H9 (cell line): ENCODE measurements around the gene ADAMTS17. TPM values are rescaled to one million over a fixed set of nuclear protein-coding genes. Genes with fewer than 3 reads are reported as not detected.

Experiments used
- DNase-seq: peaks from one replicate; pipeline ENCODE4 v3.0.0-alpha.2; 2017
- H2AFZ ChIP-seq: one replicate; pipeline ENCODE4 v1.6.1; 2013; ENCODE audit warnings: mild to moderate bottlenecking, low read length, control low read depth, moderate library complexity
- H2AK5ac ChIP-seq: 2 replicates; pipeline ENCODE4 v1.6.1; 2013; ENCODE audit warnings: low read length, control low read depth, mixed read lengths; ENCODE audit not compliant: insufficient read length
- H2BK120ac ChIP-seq: one replicate; pipeline ENCODE4 v1.6.1; 2013; ENCODE audit warnings: low read depth, mild to moderate bottlenecking, low read length, control low read depth, inconsistent platforms; ENCODE audit not compliant: poor library complexity, severe bottlenecking
- H2BK12ac ChIP-seq: 2 replicates; pipeline ENCODE4 v1.6.1; 2013; ENCODE audit warnings: low read length, control low read depth, mixed read lengths, low read depth; ENCODE audit not compliant: insufficient read length
- H2BK15ac ChIP-seq: 2 replicates; pipeline ENCODE4 v1.6.1; 2013; ENCODE audit warnings: low read depth, low read length, control low read depth
- H2BK20ac ChIP-seq: one replicate; pipeline ENCODE4 v1.6.1; 2013; ENCODE audit warnings: low read depth, mild to moderate bottlenecking, low read length, control low read depth, inconsistent platforms; ENCODE audit not compliant: poor library complexity, severe bottlenecking
- H2BK5ac ChIP-seq: 2 replicates; pipeline ENCODE4 v1.6.1; 2013; ENCODE audit warnings: low read length, control low read depth, mixed read lengths; ENCODE audit not compliant: insufficient read length
- H3K14ac ChIP-seq: 2 replicates; pipeline ENCODE4 v1.6.1; 2013; ENCODE audit warnings: low read length, control low read depth; ENCODE audit not compliant: insufficient read depth
- H3K18ac ChIP-seq: 2 replicates; pipeline ENCODE4 v1.6.1; 2013; ENCODE audit warnings: low read depth, mild to moderate bottlenecking, mixed read lengths, low read length, control low read depth; ENCODE audit not compliant: insufficient read length
- H3K23ac ChIP-seq: 2 replicates; pipeline ENCODE4 v1.6.1; 2013; ENCODE audit warnings: low read length, control low read depth, mixed read lengths, low read depth; ENCODE audit not compliant: insufficient read length
- H3K23me2 ChIP-seq: 2 replicates; pipeline ENCODE4 v1.6.1; 2013; ENCODE audit warnings: low read depth, mild to moderate bottlenecking, mixed read lengths, low read length, control low read depth; ENCODE audit not compliant: insufficient read length, poor library complexity, severe bottlenecking
- H3K27ac ChIP-seq: 2 replicates; pipeline ENCODE4 v1.5.1; 2013; ENCODE audit warnings: low read length, control low read depth, mixed read lengths, low read depth; ENCODE audit not compliant: insufficient read length
- H3K27me3 ChIP-seq: 2 replicates; pipeline ENCODE4 v1.6.1; 2013; ENCODE audit warnings: low read length, control low read depth, inconsistent platforms; ENCODE audit not compliant: insufficient read depth
- H3K4ac ChIP-seq: 2 replicates; pipeline ENCODE4 v1.6.1; 2013; ENCODE audit warnings: low read depth, mild to moderate bottlenecking, control low read depth, inconsistent platforms, low read length, moderate library complexity
- H3K4me1 ChIP-seq: 2 replicates; pipeline ENCODE4 v1.6.1; 2013; ENCODE audit warnings: low read length, control low read depth, inconsistent platforms; ENCODE audit not compliant: insufficient read depth
- H3K4me2 ChIP-seq: 2 replicates; pipeline ENCODE4 v1.6.1; 2013; ENCODE audit warnings: low read length, control low read depth, mixed read lengths; ENCODE audit not compliant: insufficient read length, insufficient read depth
- H3K56ac ChIP-seq: 2 replicates; pipeline ENCODE4 v1.6.1; 2013; ENCODE audit warnings: low read depth, mild to moderate bottlenecking, mixed read lengths, low read length, control low read depth; ENCODE audit not compliant: insufficient read length
- H3K79me1 ChIP-seq: 2 replicates; pipeline ENCODE4 v1.6.1; 2013; ENCODE audit warnings: low read depth, mild to moderate bottlenecking, moderate library complexity, low read length, control low read depth, inconsistent platforms; ENCODE audit not compliant: insufficient read depth, poor library complexity, severe bottlenecking
- H3K79me2 ChIP-seq: 2 replicates; pipeline ENCODE4 v1.6.1; 2013; ENCODE audit warnings: low read length, control low read depth, inconsistent platforms; ENCODE audit not compliant: insufficient read depth
- H3K9ac ChIP-seq: 2 replicates; pipeline ENCODE4 v1.6.1; 2013; ENCODE audit warnings: low read length, control low read depth, mixed read lengths; ENCODE audit not compliant: insufficient read length; ENCODE audit errors: extremely low read depth
- H3K9me3 ChIP-seq: one replicate; pipeline ENCODE4 v1.6.1; 2013; ENCODE audit warnings: low read depth, low read length, inconsistent platforms; ENCODE audit not compliant: control insufficient read depth
- H3T11ph ChIP-seq: one replicate; pipeline ENCODE4 v1.6.1; 2013; ENCODE audit warnings: mild to moderate bottlenecking, low read length, control low read depth, inconsistent platforms
- H4K20me1 ChIP-seq: one replicate; pipeline ENCODE4 v1.6.1; 2013; ENCODE audit not compliant: control insufficient read depth, insufficient read length, insufficient read depth
- H4K5ac ChIP-seq: 2 replicates; pipeline ENCODE4 v1.6.1; 2013; ENCODE audit warnings: low read depth, mild to moderate bottlenecking, mixed read lengths, low read length, control low read depth; ENCODE audit not compliant: insufficient read length
- H4K8ac ChIP-seq: replicated peaks from 2 replicates; pipeline ENCODE4 v1.6.1; 2013; ENCODE audit warnings: low read length, control low read depth, mixed read lengths, low read depth; ENCODE audit not compliant: insufficient read length
- H4K91ac ChIP-seq: 2 replicates; pipeline ENCODE4 v1.6.1; 2013; ENCODE audit warnings: low read depth, mild to moderate bottlenecking, moderate library complexity, mixed read lengths, low read length, control low read depth; ENCODE audit not compliant: insufficient read length
- H3K27ac Mint-ChIP-seq, 3 experiments: 2 replicates in 2 of 3; 3 replicates in 1 of 3; pipeline ENCODE4 v1.8.0; 2020 to 2021; ENCODE audit warnings: mixed read lengths in 3 of 3, mild to moderate bottlenecking in 1 of 3, moderate library complexity in 1 of 3
- H3K27me3 Mint-ChIP-seq: 2 replicates; pipeline ENCODE4 v1.8.0; 2021; ENCODE audit warnings: low read depth, mild to moderate bottlenecking, moderate library complexity, mixed read lengths
- H3K36me3 Mint-ChIP-seq, 3 experiments: 2 replicates in 2 of 3; 3 replicates in 1 of 3; pipeline ENCODE4 v1.8.0; 2020 to 2021; ENCODE audit warnings: low read depth in 3 of 3, mixed read lengths in 3 of 3; ENCODE audit not compliant: insufficient read depth in 1 of 3
- H3K4me1 Mint-ChIP-seq, 2 experiments: 2 replicates each; pipeline ENCODE4 v1.8.0; 2020; ENCODE audit warnings: mixed read lengths in 2 of 2
- H3K4me3 Mint-ChIP-seq, 2 experiments: 2 replicates in 1 of 2; 3 replicates in 1 of 2; pipeline ENCODE4 v1.8.0; 2020 to 2021; ENCODE audit warnings: mild to moderate bottlenecking in 2 of 2, mixed read lengths in 2 of 2, moderate library complexity in 1 of 2
- H3K9me3 Mint-ChIP-seq, 2 experiments: 2 replicates in 1 of 2; 3 replicates in 1 of 2; pipeline ENCODE4 v1.8.0; 2020; ENCODE audit warnings: mild to moderate bottlenecking in 2 of 2, mixed read lengths in 2 of 2, moderate library complexity in 1 of 2
- CTCF ChIP-seq: fragments of 200-600 bp; sonication (generic); conservative IDR thresholded peaks from 3 replicates; pipeline ENCODE4 v1.8.0; 2021; ENCODE audit warnings: antibody characterized with exemption, mild to moderate bottlenecking
- WGBS: extraction: QIAGEN DNeasy Blood & Tissue Kit; methylation state at CpG from one replicate; pipeline ENCODE4 v1.1.7; 2013; ENCODE audit warnings: missing lambda C conversion rate, low lambda C conversion rate, mixed read lengths; ENCODE audit not compliant: insufficient read length; ENCODE audit errors: extremely low coverage; 5-methylcytosine and 5-hydroxymethylcytosine counted together
- total RNA-seq: library from RNA; stranded (reverse); gene quantifications from 2 replicates; pipeline ENCODE4 v1.2.1, GENCODE V29; 2021

ADAMTS17 gene
- total RNA-seq, 1 experiment from 2014 or later: 2.9 TPM

DNA sequence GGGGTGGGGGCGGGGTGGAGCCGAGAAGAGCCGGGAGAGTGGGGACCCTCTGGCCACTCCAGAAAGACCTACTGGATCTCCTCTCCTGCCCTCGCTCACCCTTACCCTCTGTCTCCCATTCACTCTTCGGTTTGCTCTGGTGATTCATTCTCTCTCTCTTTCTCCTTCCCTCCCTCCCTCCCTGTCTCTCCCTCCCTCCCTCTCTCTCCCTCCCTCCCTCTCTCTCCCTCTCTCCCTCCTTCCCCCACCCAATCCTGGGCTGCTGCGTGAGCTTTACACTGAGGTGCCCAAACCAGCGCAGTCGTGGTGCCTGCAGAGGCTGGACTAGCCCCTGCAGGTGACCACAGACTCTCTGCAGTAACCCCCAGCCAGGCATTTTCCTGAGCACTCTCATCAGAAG lies 32.2 kb upstream of the ADAMTS17 start:
- H3K18ac ChIP-seq: no peak overlapping the region
- peaks cover 45% of the 10 kb centered on the region for H3K27me3 Mint-ChIP-seq

More for the DNA sequence above, 32.2 kb upstream of the ADAMTS17 start:
- H2BK5ac ChIP-seq: no peak overlapping the region
- H3K14ac ChIP-seq: no peak overlapping the region
- no peak overlapping the region for H2BK20ac ChIP-seq
- H3K4me1 ChIP-seq: no peaks in the 10 kb centered on the region
- H2BK12ac ChIP-seq: no peak overlapping the region
- H3K79me1 ChIP-seq: no peaks in the 10 kb centered on the region
- no peak overlapping the region for H4K5ac ChIP-seq
- no peak overlapping the region for H3K4ac ChIP-seq
- no peaks in the 10 kb centered on the region for H3K9me3 ChIP-seq
- no peak overlapping the region for H2BK120ac ChIP-seq
- H2AFZ ChIP-seq: no peak overlapping the region
- no peak overlapping the region for H4K8ac ChIP-seq
- no peak overlapping the region for H3K27ac ChIP-seq
- H2AK5ac ChIP-seq: no peak overlapping the region
- Mint-ChIP-seq H3K4me1 (peaks cover 5 to 7% of the 10 kb centered on the region in 2 experiments; a peak in 3 of 4 replicates), H3K27ac (no peak overlapping the region), H3K9me3 (peaks cover 15 to 32% of the 10 kb centered on the region in 2 experiments), H3K36me3 (peaks cover 0 to 13% (median 13%) of the 10 kb centered on the region in 3 experiments; a peak in 4 of 7 replicates), H3K4me3 (peak overlapping the region; percentile 70 to 81)
- H3T11ph ChIP-seq: no peak overlapping the region
- H3K23ac ChIP-seq: no peak overlapping the region
- H3K56ac ChIP-seq: no peak overlapping the region
- no peak overlapping the region for H2BK15ac ChIP-seq
- no peak overlapping the region for H3K9ac ChIP-seq
- peak; percentile 58 for DNase-seq
- TF ChIP-seq CTCF: no peak
- H3K4me2 ChIP-seq: peak overlapping the region; percentile 60
- no peaks in the 10 kb centered on the region for H3K79me2 ChIP-seq
- H3K27me3 ChIP-seq: peaks cover 8% of the 10 kb centered on the region; the same call in 1 of the 2 replicates
- no peaks in the 10 kb centered on the region for H4K20me1 ChIP-seq
- peaks cover 3% of the 10 kb centered on the region for H3K23me2 ChIP-seq
- no CpG with 5 or more reads among the region's 8 CpGs for WGBS
- no peak overlapping the region for H4K91ac ChIP-seq
